Trophoblast cell (in vitro differentiated cells and primary cell): ENCODE measurements around the gene SPAG16.

Experiments used
- DNase-seq, 2 donors: peaks; one replicate each; pipeline ENCODE4 v3.0.0-alpha.2; 2016
- H2AFZ ChIP-seq: 2 replicates; pipeline ENCODE4 v1.6.1; 2013; ENCODE audit warnings: low read length, moderate library complexity, mild to moderate bottlenecking; ENCODE audit not compliant: insufficient read depth, poor library complexity
- H2AK5ac ChIP-seq: 2 replicates; pipeline ENCODE4 v1.6.1; 2013; ENCODE audit warnings: mild to moderate bottlenecking, low read length
- H2BK120ac ChIP-seq: 2 replicates; pipeline ENCODE4 v1.6.1; 2013; ENCODE audit warnings: low read length, mild to moderate bottlenecking, moderate library complexity; ENCODE audit not compliant: insufficient read depth, poor library complexity
- H2BK12ac ChIP-seq: 2 replicates; pipeline ENCODE4 v1.6.1; 2013; ENCODE audit warnings: mild to moderate bottlenecking, low read length, moderate library complexity
- H2BK5ac ChIP-seq: 2 replicates; pipeline ENCODE4 v1.6.1; 2013; ENCODE audit warnings: low read length, low read depth, moderate library complexity, mild to moderate bottlenecking; ENCODE audit not compliant: poor library complexity
- H3K14ac ChIP-seq: 2 replicates; pipeline ENCODE4 v1.6.1; 2013; ENCODE audit warnings: mild to moderate bottlenecking, low read length
- H3K18ac ChIP-seq: 2 replicates; pipeline ENCODE4 v1.6.1; 2013; ENCODE audit warnings: mild to moderate bottlenecking, low read length
- H3K23ac ChIP-seq: 2 replicates; pipeline ENCODE4 v1.6.1; 2013; ENCODE audit warnings: low read length
- H3K27ac ChIP-seq: 2 replicates; pipeline ENCODE4 v1.5.1; 2013; ENCODE audit warnings: low read depth, mild to moderate bottlenecking, inconsistent platforms, low read length, moderate library complexity
- H3K27me3 ChIP-seq: 2 replicates; pipeline ENCODE4 v1.6.1; 2013; ENCODE audit warnings: inconsistent platforms, mild to moderate bottlenecking, low read length, moderate library complexity; ENCODE audit not compliant: insufficient read depth
- H3K36me3 ChIP-seq, 2 experiments: 1 replicate in 1 of 2; 2 replicates in 1 of 2; pipeline ENCODE4 v1.6.1; 2013; ENCODE audit warnings: low read length in 2 of 2, mild to moderate bottlenecking in 2 of 2, moderate library complexity in 1 of 2; ENCODE audit not compliant: insufficient read depth in 2 of 2, control insufficient read depth in 1 of 2
- H3K4ac ChIP-seq: 2 replicates; pipeline ENCODE4 v1.6.1; 2013; ENCODE audit warnings: low read depth, mild to moderate bottlenecking, low read length, moderate library complexity
- H3K4me1 ChIP-seq, 2 experiments: 1 replicate in 1 of 2; 2 replicates in 1 of 2; pipeline ENCODE4 v1.6.1; 2013; ENCODE audit warnings: low read length in 2 of 2, mild to moderate bottlenecking in 2 of 2, moderate library complexity in 1 of 2; ENCODE audit not compliant: insufficient read depth in 2 of 2, control insufficient read depth in 1 of 2
- H3K4me2 ChIP-seq: 2 replicates; pipeline ENCODE4 v1.6.1; 2013; ENCODE audit warnings: inconsistent platforms, mild to moderate bottlenecking, low read length, moderate library complexity
- H3K4me3 ChIP-seq: 2 replicates; pipeline ENCODE4 v1.5.1; 2013; ENCODE audit warnings: mild to moderate bottlenecking, low read depth, low read length, inconsistent platforms
- H3K79me1 ChIP-seq: one replicate; pipeline ENCODE4 v1.6.1; 2013; ENCODE audit warnings: low read length
- H3K79me2 ChIP-seq: 2 replicates; pipeline ENCODE4 v1.6.1; 2013; ENCODE audit warnings: low read length, mild to moderate bottlenecking; ENCODE audit not compliant: control insufficient read depth, insufficient read depth, poor library complexity
- H3K9ac ChIP-seq: 2 replicates; pipeline ENCODE4 v1.6.1; 2013; ENCODE audit warnings: mild to moderate bottlenecking, low read length
- H3K9me3 ChIP-seq: 2 replicates; pipeline ENCODE4 v1.6.1; 2013; ENCODE audit warnings: low read depth, mild to moderate bottlenecking, control low read depth, inconsistent platforms, low read length; ENCODE audit not compliant: insufficient read depth
- H4K12ac ChIP-seq: 2 replicates; pipeline ENCODE4 v1.6.1; 2013; ENCODE audit warnings: low read depth, mild to moderate bottlenecking, low read length, moderate library complexity
- H4K8ac ChIP-seq: 2 replicates; pipeline ENCODE4 v1.6.1; 2013; ENCODE audit warnings: low read depth, mild to moderate bottlenecking, low read length, moderate library complexity
- H4K91ac ChIP-seq: one replicate; pipeline ENCODE4 v1.6.1; 2013; ENCODE audit warnings: low read depth, mild to moderate bottlenecking, low read length, moderate library complexity
- whole genome bisulfite sequencing: extraction: QIAGEN DNeasy Blood & Tissue Kit; methylation state at CpG from one replicate; pipeline ENCODE4 v1.1.7; 2013; ENCODE audit warnings: missing lambda C conversion rate; ENCODE audit not compliant: insufficient read length, insufficient coverage; ENCODE audit errors: extremely low coverage; 5-methylcytosine and 5-hydroxymethylcytosine counted together

SPAG16 gene

DNA sequence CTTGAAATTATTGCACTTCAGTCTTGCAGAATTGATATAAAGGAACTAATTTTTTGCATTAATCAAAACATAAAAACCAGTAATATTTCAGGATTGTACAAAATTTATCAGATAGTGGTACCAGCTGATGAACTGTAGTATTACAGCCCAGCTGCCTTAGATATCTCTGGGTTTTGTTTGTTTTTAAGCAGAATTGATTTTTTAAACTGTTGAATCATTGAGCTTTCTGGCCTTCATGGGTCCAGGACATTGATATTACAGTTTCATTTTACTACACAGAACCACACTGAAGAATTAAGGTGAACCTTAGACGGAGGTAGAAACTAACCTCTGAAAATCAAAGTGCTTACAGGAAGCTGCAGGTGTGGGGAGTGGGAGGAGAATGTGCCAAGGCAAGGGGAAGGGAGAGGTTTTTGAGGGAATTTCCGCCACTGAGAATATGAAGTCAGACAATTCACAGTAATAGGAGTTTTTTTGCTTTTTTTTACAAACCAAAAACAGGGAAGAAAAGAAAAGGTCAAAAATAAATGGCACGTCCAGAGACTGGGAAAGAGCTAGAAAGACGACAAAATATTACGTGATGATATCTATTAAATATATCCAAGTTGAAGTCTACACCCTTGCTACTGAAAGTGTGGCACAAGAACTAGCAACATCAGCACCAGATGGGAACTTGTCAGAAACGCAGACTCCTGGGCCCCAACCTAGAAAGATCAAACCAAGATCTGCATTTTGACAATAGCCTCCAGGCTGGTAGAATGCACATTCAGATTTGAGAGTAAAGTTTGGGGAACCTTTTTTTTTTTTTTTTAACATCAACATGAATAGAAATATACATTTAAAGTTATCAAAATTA is 40.8 kb upstream of the SPAG16 start:
- no peaks in the 10 kb centered on the region for H3K36me3 ChIP-seq
- no peak for DNase-seq
- WGBS, result no CpG with 5 or more reads among the region's 6 CpGs

DNA sequence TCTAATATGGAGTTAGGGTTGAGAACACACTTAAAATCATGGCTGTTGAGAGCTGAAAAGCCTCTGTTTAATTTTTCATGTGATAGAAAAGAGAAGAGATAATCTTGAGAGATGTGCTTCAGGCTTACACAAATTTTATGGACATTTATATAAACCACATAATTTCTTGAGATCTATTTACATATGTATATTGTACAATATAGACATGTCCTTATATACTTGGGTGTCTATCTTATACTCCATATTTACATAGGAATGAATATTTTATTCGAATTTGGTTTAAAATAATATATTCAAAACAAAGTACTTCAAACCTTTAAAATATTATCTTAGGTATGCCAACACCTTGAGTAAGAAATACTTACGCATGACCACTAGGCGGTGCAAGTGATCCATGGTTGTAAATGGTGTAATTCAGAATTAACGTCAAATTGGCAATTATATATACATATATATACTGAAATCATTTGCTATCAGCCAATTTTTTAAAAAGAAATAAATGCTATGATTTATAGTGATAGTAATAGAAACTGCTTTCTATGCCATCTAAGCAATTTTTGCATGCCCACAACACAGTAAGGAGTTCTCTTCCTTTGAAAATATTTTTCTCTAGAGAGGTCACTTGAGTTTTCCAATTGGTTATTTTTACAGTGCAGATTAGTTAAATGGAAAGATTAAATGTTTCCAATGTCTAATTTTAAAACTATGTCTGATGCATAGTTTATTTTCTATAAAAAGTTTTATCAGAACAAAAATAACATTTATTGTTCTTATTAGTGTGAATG is 37.6 kb upstream of the SPAG16 start:
- no peak overlapping the region for H2BK120ac ChIP-seq
- WGBS, result no CpG with 5 or more reads among the region's 4 CpGs
- H3K79me2 ChIP-seq, result no peaks in the 10 kb centered on the region
- no peaks in the 10 kb centered on the region for H3K9me3 ChIP-seq
- no peak overlapping the region for H2BK5ac ChIP-seq
- H4K12ac ChIP-seq, result no peak overlapping the region
- H2AK5ac ChIP-seq, result no peak overlapping the region
- H2AFZ ChIP-seq, result no peak overlapping the region
- H3K9ac ChIP-seq, result no peak overlapping the region
- no peak overlapping the region for H3K27ac ChIP-seq
- H3K27me3 ChIP-seq, result no peaks in the 10 kb centered on the region
- no peak overlapping the region for H2BK12ac ChIP-seq
- no peaks in the 10 kb centered on the region for H3K79me1 ChIP-seq
- no peak overlapping the region for H3K4ac ChIP-seq
- peaks cover 0 to 7% of the 10 kb centered on the region in 2 experiments for H3K4me1 ChIP-seq
- H3K36me3 ChIP-seq, result no peaks in the 10 kb centered on the region
- H3K14ac ChIP-seq, result no peak overlapping the region
- H4K8ac ChIP-seq, result no peak overlapping the region
- H3K4me3 ChIP-seq, result no peak overlapping the region
- DNase-seq, result peak; percentile 27 to 73
- H3K4me2 ChIP-seq, result no peak overlapping the region
- no peak overlapping the region for H4K91ac ChIP-seq
- no peak overlapping the region for H3K23ac ChIP-seq
- no peak overlapping the region for H3K18ac ChIP-seq

More for the DNA sequence above, 40.8 kb upstream of the SPAG16 start:
- Histone ChIP-seq H3K4me1 (peaks cover 0 to 1% of the 10 kb centered on the region in 2 experiments), H3K79me1 (peaks cover 3% of the 10 kb centered on the region), H2BK12ac (no peak overlapping the region), H3K4me2 (no peak overlapping the region), H3K4me3 (no peak overlapping the region), H2BK5ac (no peak overlapping the region), H3K23ac (no peak overlapping the region), H3K4ac (no peak overlapping the region), H3K9ac (no peak overlapping the region), H2BK120ac (no peak overlapping the region), H2AK5ac (no peak overlapping the region), H2AFZ (no peak overlapping the region), H3K9me3 (no peaks in the 10 kb centered on the region), H3K18ac (no peak overlapping the region), H3K27ac (no peak overlapping the region), H4K8ac (peak overlapping the region; percentile 28), H3K14ac (no peak overlapping the region), H4K91ac (no peak overlapping the region), H3K79me2 (no peaks in the 10 kb centered on the region), H3K27me3 (no peaks in the 10 kb centered on the region), H4K12ac (no peak overlapping the region)

DNA sequence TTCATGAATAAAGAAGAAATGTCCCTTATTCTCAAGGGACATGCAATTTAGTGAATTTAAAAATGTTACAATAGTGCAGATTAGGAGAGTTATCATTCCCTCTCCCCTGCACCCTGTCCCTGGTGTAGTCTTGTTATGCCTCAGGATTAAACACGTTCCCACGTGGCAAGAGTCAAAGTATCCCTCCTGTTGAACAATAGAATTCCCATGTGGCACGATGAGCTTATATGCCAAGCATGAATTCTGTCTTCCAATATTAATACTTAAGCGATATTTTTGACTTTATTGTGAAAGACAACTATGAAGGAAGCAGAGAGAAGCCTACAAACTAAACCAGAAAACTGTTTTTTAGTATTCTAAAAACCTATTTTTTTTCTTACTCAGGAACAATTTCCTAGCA is 36.7 kb upstream of the SPAG16 start:
- H3K23ac ChIP-seq, result no peak overlapping the region
- no peak overlapping the region for H3K4ac ChIP-seq
- H3K4me1 ChIP-seq, result peaks cover 0 to 7% of the 10 kb centered on the region in 2 experiments
- no peak for DNase-seq
- no peaks in the 10 kb centered on the region for H3K9me3 ChIP-seq
- no peak overlapping the region for H3K9ac ChIP-seq
- H2BK12ac ChIP-seq, result no peak overlapping the region
- H2BK120ac ChIP-seq, result no peak overlapping the region
- H3K36me3 ChIP-seq, result no peaks in the 10 kb centered on the region
- H3K27me3 ChIP-seq, result no peaks in the 10 kb centered on the region
- no peaks in the 10 kb centered on the region for H3K79me1 ChIP-seq
- WGBS, result no CpG with 5 or more reads among the region's 4 CpGs
- no peak overlapping the region for H3K4me2 ChIP-seq
- no peak overlapping the region for H2AK5ac ChIP-seq
- no peak overlapping the region for H2AFZ ChIP-seq
- no peak overlapping the region for H4K91ac ChIP-seq
- no peak overlapping the region for H3K14ac ChIP-seq
- no peak overlapping the region for H4K8ac ChIP-seq
- no peak overlapping the region for H2BK5ac ChIP-seq
- no peak overlapping the region for H3K27ac ChIP-seq
- H3K4me3 ChIP-seq, result no peak overlapping the region
- no peak overlapping the region for H4K12ac ChIP-seq
- no peak overlapping the region for H3K18ac ChIP-seq
- H3K79me2 ChIP-seq, result no peaks in the 10 kb centered on the region

DNA sequence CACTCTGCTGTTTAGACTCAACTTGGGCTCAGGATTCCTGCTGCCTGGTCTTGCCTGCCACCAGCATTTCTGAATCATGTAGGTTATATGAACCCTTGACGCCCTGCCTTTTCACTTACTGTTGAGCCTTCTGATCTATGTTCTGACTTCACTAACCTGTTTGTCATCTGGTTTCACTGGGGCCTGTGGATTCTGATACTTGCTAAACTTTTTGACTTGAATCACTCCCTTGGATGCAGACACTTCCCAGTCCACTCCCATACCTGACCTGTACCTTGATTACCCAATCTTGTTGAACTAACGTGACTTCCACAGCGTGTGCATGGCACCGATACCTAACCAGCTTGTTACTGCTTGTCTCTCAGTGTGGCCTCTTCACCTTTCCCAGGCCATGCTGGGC is 35.6 kb upstream of the SPAG16 start:
- Histone ChIP-seq H2BK12ac (no peak overlapping the region), H3K27ac (no peak overlapping the region), H3K9me3 (no peaks in the 10 kb centered on the region), H3K36me3 (no peaks in the 10 kb centered on the region), H3K18ac (no peak overlapping the region), H3K4me2 (no peak overlapping the region), H3K9ac (no peak overlapping the region), H2BK120ac (peak overlapping the region; percentile 30), H4K91ac (peak overlapping the region; percentile 13), H2AFZ (no peak overlapping the region), H3K4me1 (peaks cover 0 to 7% of the 10 kb centered on the region in 2 experiments), H3K4me3 (no peak overlapping the region), H3K4ac (no peak overlapping the region), H3K79me2 (no peaks in the 10 kb centered on the region), H3K23ac (no peak overlapping the region), H4K8ac (no peak overlapping the region), H4K12ac (no peak overlapping the region), H3K14ac (no peak overlapping the region), H2AK5ac (peak overlapping the region; percentile 84), H3K79me1 (no peaks in the 10 kb centered on the region), H3K27me3 (no peaks in the 10 kb centered on the region), H2BK5ac (no peak overlapping the region)
- peak; percentile 76 to 93 for DNase-seq
- no CpG with 5 or more reads among the region's 4 CpGs for WGBS
